Activated CD4-positive, alpha-beta T cell treated with anti-CD3 and anti-CD28 coated beads, Interleukin-2, amount 50 U/mL, for 16 hours (primary cell): ENCODE measurements around the gene SDF4.
"Not testable (repeated sequence)": the region's sequence is repeated elsewhere in the genome, so short reads cannot be mapped to it uniquely, and the experiment has no call there.

Experiments used
- DNase-seq: peaks from one replicate; pipeline ENCODE4 v3.0.0-alpha.2; 2020

SDF4 gene

DNA sequence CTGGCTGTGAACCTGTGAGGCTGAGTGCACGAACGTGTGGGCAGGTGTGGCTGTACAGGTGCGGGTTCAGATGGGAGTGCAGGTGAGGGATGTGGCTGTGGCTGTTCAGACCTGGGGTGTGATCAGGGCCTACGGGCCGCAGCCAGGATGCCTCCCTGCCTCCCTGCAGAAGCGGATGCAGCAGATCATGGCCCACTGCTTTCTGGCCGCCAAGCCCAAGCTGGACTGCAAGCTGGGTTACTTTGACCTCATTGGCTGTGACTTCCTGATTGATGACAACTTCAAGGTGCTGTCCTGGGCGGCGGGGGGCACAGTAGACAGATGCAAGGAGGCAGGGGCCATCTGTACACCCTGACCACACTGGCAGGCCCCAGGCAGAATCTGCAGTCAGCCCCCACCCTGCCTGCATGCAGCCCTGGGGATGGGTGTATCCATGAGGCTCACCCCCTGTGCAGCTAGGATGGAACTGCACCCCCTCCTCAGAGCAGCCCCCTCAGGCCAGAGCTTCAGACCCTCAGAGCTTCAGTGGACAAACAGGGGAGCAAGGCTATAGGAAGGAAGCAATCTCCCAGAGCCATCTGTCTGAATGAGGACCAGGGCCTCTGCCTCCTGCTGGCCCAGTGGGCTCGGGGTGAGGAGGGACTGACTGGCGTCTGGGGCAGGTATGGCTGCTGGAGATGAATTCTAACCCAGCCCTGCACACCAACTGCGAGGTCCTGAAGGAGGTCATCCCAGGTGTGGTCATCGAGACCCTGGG, 35.2 kb downstream of the SDF4 start:
- no peak for DNase-seq

DNA sequence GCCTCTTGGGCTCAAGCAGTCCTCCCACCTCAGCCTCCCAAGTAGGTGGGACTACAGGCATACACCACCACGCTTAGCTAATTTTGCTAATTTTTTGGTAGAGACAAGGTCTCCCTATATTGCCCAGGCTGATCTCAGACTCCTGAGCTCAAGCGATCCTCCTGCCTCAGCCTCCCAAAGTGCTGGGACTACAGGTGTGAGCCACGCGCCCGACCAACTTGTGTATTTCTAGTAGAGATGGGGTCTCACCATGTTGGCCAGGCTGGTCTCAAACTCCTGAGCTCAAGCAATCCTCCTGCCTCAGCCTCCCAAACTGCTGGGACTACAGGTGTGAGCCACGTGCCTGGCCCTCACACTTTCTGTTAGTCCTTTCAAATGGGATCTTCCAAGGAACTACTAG, 36.1 kb downstream of the SDF4 start:
- not testable (repeated sequence) for DNase-seq

DNA sequence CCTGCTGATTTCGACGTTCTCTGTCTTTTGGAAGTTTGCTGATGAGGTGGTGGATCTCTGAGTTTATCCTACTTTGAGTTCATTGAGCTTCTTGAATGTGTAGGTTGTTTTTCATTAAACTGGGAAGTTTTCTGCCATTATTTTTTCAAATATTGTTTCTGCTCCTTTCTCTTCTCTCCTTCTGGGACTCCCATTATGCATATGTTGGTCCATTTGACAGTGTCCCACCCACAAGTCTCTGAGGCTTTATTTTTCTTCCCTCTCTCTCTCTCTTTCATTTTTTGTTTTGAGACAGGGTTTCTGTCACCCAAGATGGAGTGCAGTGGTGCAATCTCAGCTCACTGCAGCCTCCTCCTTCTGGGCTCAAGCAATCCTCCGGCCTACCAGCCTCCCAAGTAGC, 37.1 kb downstream of the SDF4 start:
- no peak for DNase-seq

GRCh38 chr1:1191734-1192133, 40.1 kb downstream of the SDF4 start:
- no peak for DNase-seq

DNA sequence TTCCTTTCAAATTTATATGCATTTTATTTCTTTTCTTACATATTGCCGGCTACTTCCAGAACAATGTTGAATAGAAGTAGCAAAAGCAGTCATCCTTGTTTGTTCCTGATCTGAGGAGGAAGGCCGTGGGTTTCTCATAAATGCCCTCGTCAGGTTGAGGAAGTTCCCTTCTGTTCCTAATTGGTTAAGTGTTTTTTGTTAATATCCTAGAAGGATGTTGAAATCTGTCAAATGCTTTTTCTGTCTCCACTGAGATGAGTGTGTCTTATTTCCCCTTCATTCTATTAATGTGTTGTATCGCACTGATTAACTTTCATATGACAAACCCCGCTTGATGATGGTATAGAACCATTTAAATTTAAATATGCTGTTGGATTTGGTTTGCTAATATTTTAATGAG, 42.7 kb downstream of the SDF4 start:
- DNase-seq: no peak

DNA sequence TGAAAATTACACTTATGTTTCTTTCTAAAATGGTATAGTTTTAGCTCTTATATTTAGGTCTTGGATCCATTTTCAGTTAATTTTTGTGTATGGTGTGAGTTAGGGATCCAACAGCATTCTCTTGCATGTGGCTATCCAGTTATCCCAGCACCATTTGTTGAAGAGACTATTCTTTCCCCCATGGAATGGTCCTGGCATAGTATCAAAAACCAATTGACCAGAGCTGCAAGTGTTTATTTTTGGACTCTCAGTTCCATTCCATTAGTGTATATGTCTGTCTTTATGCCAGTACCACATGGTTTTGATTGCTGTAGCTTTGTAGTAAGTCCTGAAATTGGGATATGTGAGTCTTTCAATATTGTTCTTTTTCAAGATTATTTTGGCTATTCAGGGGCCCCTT, 43.9 kb downstream of the SDF4 start:
- no peak for DNase-seq

DNA sequence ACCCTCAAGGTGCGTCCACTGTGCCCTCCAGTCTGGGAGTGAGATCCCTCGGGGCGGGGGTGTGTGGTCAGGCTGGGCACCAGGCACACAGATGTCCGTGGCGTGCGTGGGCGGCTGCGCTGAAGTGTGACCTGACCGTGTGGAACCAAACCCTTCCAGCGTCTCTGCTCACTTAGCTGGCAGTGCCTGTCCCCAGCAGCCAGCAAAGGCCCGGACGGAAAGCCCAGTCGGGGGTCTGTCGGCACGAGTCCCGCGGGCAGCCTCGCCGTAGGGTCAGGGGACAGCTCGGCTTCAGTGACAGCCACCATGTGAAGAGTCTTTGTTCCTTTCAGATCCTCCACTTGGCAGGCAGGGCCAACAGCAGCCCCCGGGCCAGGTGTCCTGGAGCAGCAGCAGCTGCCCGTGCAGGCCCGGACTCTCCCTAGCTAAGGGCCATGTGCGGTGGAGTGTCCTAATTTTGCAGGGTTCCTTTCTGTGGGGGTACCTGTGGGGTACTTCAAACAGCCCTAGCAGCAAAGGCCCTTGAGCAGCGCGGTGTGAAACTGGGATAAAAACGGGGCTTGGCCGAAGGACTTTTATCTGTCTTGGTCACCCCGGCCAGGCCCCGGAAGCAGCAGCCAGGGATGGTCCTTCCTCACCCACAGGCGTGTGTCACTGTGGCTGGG, 46.6 kb downstream of the SDF4 start:
- DNase-seq: no peak

GRCh38 chr1:1183833-1184775, 47.7 kb downstream of the SDF4 start:
- no peak for DNase-seq

DNA sequence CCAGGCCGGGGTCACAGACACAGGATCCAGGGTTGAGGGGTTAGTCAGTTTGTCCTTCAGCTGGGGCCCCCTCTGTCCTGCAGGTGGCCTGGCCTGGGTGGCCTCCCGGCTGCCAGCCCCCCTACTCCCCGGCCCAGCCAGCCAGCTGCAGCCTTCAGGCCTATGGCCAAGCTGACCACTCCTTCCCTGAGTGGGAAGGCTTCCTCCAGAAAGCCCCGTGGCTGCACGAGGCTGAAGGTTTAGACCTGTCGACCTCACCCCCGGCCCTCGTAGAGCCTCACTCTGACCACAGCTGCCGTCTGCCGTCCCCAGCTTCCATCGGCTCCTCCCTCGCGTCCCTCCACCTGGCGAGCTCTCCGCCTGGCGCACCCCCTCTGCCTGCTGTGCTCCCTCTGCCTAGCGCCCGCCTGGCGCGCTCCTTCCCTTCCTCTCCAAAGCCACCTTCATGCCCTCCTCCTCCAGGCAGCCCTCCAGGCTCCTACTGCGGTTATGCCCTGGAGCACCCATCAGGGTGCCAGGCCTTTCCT, 48.5 kb downstream of the SDF4 start:
- DNase-seq: no peak

DNA sequence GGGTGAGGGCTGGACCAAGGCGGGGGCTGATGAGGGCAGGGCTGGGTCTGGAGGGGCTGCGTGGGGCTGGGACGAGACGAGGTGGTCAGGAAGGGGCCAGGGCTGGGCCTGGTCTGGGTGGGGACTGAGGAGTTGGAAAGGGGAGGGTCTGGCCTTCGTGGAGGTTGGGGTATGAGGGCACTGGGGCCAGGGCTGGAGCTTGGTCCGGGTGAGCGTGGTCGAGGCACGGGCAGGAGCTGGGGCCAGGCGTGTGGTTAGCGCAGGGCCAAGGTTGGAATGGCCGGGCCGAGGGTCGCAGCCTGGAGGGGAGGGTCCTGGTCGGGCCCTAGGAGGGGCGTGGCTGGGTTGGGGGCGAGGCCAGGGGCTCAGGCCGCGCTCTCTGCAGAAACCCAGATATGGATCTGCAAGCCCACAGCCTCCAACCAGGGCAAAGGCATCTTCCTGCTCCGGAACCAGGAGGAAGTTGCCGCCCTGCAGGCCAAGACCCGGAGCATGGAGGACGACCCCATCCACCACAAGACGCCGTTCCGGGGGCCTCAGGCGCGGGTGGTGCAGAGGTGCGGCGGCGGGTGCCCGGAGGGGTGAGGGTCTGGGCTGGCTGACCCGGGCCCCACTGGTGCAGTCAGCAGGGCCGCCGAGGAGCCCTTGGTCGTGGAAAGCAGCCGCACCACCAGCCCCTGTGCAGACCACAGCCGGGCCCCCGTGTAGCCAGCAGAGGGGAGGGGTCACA, 49.1 kb downstream of the SDF4 start:
- DNase-seq: no peak

DNA sequence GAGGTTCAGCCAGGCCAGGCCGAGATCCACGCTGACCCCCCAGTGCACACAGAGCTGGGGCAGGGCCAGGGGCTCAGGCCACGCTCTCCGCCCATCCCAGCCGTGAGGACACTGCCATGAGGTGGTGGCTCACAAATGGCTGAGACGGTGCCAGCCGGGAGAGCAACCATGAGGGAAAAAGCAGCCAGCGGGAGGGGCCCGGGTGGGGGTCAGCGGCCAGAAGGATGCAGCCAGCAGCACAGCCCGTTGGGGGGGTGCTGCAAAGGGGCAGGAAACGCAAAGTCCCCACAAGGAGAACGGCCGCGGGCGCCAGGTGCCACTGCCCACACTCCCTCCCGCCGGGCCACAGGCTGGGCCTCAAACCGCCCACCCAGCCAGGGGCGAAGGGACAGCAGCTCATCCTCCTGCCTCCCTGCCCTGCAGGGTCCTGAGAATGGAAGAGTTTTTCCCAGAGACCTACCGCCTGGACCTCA, 49.8 kb downstream of the SDF4 start:
- no peak for DNase-seq

- no peak for DNase-seq
Observed at GRCh38 chr1:1181129-1181937, 50.5 kb downstream of the SDF4 start.

GRCh38 chr1:1179983-1180861, 51.6 kb downstream of the SDF4 start:
- no peak for DNase-seq

DNA sequence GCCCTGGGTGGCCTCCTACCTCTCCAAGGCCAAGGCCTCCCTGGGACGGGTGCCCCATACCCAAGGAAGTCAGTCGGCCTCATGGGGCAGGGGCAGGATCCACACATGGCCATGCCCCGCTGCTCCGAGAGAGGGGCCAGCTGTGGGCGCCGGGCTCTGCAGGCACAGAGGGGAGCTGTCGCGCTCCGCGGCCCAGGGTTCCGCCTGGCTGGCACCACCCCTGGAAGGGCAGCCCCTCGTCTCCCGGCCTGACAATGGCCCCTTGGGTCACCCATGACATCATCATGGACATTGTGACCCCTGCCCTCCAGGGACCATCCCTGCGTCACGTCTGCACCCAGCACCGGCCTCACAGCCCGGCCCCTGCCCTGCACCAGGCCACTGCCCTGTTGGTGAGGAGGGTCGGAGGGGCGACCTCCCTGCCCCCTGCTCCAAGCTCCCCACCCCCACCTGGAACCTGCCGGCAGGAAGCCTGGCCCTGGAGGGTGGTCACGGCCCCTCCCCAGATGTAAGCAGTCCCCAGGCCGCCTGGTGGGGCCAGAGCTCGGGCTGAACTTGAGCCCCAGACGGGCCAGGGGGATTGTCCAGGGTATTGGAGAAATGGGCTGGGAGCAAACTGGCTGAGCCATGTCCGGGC, 52.3 kb downstream of the SDF4 start:
- DNase-seq: no peak

GRCh38 chr1:1178794-1179331, 52.9 kb downstream of the SDF4 start:
- no peak for DNase-seq

DNA sequence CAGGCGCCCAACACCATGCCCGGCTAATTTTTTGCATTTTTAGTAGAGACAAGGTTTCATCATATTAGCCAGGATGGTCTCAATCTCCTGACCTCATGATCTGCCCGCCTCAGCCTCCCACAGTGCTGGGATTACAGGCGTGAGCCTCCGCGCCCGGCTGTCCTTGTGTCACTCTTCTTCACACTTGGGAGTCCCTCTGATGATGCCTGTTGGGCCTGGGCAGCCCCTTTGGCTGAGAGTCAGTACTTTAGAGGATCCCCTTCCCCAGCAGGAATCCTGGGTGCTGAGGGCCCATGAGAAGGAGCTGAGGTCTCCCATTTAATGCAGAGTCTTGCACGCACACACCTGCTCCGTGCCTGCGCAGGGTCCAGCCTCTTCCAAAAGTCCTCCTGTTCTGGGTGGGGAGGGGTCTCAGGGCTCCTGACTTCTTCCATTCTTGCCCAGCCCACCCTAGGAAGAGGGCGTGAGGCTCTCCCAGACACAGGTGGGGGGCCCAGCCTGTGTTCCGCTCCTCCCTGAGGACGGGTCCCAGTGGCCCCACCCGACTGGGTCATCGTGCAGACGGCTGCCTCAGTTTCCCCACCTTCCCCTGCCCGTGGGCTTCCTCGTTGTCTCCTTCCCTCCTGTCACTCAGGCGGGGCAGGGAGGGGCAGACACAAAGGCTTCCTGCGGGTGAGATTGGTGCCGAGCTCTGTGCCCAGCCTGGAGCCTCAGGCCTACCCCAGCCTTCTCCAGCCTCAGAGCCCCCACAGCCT, 54.2 kb downstream of the SDF4 start:
- no peak for DNase-seq

- no peak for DNase-seq
Observed at GRCh38 chr1:1176931-1177330, 54.9 kb downstream of the SDF4 start.

DNA sequence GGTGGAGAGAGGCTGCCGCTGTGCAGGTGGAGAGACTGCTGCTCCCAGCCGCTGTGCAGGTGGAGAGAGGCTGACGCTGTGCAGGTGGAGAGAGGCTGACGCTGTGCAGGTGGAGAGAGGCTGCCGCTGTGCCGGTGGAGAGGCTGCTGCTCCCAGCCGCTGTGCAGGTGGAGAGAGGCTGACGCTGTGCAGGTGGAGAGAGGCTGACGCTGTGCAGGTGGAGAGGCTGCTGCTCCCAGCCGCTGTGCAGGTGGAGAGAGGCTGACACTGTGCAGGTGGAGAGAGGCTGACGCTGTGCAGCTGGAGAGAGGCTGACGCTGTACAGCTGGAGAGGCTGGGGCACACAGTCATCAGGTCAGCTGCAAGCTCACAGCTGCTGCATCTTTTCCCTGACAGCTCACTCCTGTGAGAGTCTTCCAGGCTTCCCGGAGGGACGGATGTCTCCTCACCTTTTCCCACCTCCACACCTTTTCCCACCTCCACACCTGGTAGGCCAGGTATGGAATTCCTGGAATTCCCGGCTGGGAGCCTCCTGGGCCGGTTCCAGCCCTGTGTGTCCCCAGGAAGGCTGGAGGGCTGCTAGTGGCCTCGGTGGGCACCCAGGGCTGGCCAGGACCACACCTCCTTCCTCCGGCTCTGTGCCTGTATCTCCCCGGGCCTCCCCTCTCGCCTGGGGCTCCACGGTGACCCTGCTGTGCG, 55.6 kb downstream of the SDF4 start:
- DNase-seq: not testable (repeated sequence)
